Amygdala (tissue), 56 donors: Measurements from ENCODE around the gene RHOB.
A peak's percentile ranks its signal among the peaks of the same experiment; 100 is the strongest.
"Not testable (repeated sequence)": the region's sequence is repeated elsewhere in the genome, so short reads cannot be mapped to it uniquely, and the experiment has no call there.

Experiments used
- DNase-seq, 56 donors: peaks; one replicate each; lab custom pipeline; 2025; lab: John Stamatoyannopoulos, UW

Gene RHOB

DNA sequence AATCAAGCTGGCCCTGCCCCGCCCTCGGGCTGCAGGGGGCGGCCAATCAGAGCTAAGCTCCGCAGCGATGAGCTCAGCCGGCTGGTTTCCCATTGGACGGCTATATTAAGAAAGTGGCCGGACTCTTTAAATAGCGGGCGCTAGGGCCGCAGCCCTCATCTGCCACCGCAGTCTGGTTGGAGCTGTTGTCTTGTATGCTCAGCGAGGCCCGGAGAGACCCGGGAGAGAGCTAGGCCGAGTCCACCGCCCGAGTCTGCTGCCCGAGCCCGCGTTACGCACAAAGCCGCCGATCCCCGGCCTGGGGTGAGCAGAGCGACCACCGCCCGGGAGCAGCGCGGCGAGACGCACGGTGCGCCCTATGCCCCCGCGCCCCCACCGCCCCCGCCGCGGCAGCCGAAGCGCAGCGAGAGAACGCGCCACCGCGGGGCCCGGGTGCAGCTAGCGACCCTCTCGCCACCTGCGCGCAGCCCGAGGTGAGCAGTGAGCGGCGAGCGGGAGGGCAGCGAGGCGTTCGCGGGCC lies at the start of gene RHOB:
Gene RHOB (plus strand): TSS at position 158 of the 520 bp plus-strand sequence. CDS start 392 bp downstream, outside the sequence.
- DNase-seq: peak; percentile 45 to 99 (median 97)

DNA sequence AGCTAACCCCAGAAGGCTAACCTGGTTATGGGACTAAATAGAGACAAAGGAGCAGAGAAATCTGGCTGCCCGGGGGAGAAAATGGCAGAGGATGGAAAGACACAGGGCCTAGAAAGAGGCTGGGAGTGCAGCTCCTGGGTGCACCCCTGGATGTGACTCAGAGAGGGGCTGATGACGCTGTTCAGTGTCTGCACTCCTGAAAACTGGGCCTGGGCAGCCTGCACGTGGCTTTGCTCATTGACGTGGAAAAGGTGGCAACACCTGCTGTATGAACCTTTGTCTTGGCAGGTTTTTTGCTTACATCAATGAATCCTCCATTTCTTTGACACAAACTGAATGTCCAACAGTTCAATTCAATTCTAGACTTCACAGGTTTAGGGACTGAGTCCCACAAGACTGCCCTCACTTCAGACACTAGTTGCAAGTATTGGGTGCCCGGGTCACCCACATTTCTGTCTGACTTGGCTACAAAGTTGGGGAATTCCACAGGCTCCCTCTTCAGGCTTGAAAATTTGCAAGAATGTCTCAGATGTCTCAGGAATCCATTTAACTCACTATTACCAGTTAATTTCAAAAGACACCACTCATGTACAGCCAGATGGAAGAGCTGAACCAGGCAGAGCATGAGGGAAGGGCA lies 48.9 kb upstream of the RHOB start:
- no peak for DNase-seq

DNA sequence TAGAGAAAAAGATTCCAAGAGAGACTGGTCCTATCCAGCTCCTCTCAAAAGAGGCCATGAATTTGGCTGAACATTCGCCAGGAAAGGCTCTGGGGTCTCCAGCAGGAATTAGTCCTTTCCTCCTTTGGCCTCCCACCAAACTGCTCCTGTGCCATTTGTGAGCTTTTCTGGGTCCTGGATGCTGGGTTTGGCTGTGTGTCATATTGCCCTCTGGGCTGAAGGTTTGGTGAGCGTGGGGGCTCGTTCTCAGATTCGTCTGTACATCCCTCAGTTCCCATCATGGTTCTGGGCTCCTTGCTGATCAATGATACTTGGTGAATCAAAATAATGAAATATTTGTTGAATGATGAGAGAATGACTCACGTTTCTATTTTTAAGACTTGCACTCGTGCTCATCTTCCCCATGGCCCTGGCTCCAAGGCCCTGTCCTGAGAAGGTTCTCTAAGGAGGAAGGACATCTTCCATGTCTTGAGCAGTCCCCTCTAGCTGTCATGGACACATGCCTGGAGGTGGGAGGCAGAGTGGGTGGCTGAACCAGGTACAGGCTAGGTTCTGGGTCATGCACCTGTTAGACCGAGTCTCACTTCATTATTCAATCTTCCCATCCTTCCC lies 47.8 kb upstream of the RHOB start:
- no peak for DNase-seq

DNA sequence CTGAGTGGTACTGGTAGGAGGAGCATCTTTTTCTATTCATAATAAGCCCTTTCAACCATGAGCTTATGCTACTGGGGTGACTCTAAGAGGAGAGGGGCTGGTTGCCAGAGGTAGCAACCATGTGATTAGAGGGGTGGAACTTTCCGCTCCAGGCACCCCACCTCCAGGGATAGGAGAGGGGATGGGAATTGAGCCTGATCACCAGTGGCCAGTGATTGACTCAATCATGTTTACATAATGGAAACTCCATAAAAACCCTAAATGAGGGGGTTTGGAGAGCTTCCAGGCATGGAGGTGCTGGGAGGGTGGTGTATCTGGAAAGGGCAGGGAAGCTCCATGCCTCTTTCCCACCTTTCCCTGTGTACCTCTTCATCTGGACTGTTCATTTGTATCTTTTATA lies 46.6 kb upstream of the RHOB start:
- no peak for DNase-seq

DNA sequence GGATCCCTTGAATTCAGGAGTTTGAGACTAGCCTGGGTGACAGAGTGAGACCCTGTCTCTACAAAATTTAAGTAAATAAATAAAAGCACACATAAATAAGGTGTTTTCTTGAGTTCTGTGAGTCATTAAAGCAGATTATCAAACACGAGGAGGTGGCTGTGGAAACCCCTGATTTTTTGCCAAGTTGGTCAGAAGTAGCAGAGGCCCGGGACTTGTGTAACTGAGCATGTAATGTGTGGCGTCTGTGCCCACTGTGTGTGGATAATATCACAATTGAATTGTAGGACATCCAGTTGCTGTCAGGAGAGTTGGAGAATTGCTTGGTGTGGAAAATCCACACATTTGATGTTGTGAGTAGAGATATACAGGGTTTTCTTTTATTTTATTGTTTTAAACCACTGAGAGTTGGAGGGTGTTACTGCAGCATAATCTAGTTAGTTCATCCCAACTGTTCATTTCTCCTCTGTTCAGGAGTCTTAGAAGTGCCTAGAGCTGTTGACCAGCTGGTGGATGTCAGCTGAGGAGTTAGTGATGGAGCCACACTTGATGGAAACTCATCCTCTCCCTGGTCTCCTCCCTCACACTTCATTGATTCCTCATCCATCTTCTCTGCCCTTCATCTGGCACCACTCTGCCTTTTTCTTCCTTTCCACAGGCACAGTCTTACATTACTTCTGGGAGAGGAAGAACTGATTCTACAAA lies 45.9 kb upstream of the RHOB start:
- DNase-seq: no peak

DNA sequence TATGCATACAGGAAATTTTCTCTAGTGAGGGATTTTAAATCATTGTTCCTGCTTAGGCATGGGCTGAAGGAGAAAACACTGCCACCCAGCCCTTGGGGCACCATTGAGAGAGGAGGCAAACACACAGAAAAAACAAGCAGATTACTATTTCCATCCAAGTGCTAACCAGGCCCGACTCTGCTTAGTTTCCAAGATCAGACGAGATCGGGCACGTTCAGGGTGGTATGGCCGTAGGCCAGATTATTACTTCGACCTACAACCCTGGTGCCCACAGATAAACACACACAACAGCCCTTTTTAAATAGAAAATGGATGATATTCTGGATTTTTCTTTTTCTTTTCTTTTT lies 45.4 kb upstream of the RHOB start:
- DNase-seq: no peak

DNA sequence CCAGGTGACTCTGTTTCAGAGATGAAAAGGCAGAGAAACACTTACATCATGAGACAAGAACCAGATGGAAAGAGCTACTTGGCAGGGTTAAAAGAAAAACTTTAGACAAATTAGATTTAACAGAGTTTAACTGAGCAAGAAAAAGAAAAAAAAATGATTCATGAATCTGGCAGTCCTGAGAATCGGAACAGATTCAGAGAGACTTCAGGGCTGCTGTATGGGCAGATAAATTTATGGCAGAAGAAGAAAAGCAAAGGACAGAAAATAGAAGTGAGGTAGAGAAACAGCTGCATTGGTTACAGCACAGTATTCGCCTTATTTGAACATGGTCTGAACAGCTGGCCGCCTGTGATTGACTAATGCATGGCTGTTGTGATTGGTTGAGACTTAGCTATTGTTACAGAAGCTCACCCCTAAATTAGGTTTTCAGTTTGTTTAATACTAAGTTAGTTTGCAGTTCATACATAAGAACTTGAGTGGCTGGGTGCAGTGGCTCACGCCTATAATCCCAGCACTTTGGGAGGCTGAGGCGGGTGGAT lies 43.0 kb upstream of the RHOB start:
- DNase-seq: no peak

DNA sequence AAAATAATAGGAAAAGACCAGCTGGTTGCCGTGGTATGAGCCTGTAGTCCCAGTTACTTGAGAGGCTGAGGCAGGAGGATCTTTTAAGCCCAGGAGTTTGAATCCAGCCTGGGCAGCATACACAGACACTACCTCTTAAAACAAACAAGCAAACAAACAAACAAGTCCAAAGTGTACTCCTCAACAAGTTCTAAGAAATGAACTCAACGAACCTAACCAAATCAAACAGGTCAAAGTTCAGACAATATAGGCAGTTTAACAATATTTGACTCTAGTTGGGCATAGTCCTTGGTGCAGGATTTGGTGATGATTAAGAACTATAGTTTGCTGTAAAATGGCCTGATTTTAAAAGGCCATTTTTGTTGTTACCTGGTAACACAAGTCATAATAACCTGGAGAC lies 41.9 kb upstream of the RHOB start:
- DNase-seq: no peak

DNA sequence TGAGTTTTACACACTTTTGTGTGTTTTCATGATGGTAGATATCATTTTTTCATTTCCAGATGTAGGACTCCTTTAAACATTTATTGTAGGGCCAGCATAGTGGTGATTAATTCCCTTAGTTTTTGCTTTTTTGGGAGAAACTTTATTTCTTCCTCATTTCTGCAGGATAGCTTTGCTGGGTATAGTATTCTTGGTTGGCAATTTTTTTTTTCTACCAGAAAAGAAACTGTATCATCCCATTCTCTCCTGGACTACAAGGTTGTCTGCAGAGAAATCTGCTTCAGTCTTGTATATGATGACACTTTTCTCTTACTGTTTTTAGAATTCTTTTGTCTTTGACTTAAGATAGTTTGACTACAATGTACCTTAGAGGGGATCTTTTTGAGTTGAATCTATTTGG lies 37.8 kb upstream of the RHOB start:
- DNase-seq: no peak

DNA sequence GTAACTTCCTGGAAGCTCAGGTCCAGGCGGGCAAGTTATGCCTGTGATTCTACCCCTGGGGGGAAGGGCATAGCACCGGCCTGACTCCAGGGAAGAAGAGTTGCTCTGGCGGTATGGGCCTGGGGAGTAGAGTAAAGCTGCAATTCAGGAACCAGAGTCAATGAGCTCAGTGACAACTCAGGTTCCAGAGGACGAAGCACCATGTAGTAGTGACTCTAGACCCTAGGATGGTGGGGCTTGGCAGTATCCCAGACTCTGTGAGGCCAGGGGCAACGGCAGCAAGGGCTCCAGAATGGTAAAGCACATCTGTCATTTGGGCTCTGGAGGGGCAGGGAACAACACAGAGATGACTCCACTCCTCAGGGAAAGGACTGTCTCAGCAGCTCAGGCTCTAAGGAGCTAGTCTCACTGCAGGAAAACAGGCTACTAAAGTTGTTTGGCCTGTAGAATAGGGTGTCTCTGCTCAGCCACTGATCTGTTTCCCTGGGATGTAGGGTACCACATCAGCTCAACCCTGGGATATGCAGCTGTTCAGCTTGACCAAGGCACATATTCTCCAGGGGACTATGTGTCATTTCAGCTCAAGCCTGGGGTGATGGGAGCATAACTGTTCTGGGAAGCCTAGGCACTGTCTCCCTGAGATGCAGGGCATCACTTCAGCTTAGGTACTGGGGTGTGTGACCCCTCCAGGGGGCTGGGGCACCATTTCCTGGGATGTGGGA lies 36.2 kb upstream of the RHOB start:
- no peak for DNase-seq

DNA sequence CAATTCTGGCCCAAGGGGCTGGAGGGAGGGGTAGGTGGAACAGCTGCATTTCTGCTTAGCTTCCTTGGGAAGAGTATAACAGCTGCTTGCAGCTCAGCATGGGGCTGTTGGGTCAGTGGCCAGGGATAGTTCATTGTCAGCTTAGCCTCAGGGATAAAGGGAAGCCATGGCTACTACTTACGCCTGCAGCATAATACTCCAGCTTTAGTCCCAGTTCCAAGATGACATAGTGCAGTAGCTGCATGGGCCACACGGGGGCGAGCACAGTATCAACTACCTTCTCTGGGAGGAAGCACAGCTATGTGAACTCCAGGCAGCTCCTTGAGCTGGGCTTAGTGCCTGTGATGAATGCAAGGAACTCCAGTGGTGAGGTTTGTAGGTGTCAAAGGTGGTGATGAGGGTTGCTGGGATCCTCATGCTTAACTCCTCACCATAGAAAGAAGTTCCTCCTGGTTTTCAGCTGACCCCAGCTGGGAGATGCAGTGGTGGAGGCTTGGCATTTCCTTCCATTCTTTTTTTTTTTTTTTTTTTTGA lies 35.4 kb upstream of the RHOB start:
- DNase-seq: peak in 26 of 56 donors; percentile 4 to 70 (median 26)

DNA sequence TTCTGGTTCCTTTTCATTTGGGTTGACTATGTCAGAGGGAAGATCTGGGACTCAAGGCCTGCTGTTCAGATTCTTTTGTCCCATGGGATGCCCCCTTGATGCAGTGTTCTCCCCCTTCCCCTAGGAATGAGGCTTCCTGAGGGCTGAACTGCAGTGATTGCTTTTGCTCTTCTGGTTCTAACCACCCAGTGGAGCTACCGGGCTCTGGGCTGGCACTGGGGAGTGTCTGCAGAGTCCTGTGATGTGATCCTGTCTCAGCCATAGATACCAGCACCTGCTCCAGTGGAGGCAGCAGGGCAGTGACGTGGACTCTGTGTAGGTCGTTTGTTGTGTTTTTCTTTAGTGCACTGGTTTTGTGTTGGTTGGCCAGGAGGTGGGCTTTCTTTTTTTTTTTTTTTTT lies 32.1 kb upstream of the RHOB start:
- DNase-seq: no peak

DNA sequence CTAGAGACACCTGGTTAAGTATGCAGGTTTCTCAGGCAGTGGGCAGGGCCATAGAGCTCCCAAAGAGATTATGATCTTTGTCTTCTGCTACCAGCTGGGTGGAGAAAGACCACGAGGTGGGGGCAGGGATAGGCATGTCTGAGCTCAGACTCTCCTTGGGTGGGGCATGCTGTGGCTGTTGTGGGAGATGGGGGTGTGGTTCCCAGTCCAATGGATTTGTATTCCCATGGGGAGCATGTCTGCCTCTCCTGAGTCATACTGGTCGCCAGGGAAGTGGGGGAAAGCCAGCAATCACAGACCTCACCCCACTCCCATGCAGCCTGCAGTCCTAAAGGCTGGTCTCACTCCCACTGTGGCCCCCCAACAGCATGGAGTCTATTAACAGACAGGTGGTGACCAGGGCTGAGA lies 31.4 kb upstream of the RHOB start:
- no peak for DNase-seq

DNA sequence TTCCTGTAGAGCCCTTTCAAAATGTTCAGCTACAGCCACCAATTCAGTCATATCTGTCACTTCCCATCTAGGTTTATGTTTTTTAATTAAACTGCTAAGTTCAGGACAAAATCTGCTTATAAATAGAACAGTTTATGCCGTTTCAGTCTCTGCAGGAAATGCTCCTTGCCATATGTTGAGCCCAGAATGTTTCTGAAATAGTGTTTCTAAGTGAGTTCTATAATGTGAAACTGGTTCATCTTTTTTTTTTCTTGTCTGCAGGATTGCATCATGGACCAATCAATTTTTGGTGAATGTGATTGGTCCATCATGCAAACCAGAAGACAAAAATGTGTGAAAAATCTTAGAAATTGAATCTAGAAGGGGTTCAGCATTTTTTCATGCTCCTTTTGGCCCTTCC lies 30.2 kb upstream of the RHOB start:
- DNase-seq: no peak

DNA sequence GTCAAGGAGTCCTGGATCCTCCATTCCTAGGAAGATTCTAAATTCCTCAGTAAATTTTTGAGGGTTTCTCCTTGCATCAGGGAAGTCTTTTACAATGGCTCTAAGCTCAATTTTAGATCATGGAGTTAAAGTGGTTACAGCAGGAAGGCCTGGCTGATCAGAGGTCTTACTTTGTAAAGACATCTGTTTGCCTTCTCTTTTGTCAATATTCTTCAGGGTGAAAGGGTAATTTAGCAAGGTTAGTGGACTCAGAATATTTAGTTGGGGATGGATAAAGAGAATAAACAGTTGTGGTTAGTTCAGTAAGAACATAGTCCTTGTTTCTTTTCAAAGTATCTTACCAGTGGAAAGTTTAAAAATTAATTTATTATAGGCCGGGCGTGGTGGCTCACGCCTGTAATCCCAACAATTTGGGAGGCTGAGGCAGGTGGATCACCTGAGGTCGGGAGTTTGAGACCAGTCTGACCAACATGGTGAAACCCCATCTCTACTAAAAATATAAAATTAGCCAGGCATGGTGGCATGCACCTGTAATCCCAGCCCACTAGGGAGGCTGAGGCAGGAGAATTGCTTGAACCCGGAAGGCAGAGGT lies 29.5 kb upstream of the RHOB start:
- not testable (repeated sequence) for DNase-seq

DNA sequence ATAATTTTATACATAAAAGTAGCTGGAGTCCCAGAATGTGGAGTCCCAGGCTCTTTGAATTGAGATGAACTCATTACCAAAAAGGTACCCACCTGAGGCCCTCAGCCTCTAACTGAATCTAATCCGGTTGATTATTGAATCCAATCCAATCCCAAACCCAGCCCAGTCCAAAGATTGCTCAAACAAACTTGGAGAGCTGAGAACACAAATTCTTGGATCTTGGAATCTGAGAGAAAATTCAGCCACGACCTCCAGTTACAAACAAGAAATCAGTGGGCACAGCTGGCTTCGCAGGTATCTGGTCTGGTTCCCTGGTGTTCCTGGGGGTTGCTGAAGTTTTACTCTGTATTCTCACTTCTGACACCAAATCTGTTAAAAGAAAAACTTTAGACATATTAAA lies 28.4 kb upstream of the RHOB start:
- no peak for DNase-seq

DNA sequence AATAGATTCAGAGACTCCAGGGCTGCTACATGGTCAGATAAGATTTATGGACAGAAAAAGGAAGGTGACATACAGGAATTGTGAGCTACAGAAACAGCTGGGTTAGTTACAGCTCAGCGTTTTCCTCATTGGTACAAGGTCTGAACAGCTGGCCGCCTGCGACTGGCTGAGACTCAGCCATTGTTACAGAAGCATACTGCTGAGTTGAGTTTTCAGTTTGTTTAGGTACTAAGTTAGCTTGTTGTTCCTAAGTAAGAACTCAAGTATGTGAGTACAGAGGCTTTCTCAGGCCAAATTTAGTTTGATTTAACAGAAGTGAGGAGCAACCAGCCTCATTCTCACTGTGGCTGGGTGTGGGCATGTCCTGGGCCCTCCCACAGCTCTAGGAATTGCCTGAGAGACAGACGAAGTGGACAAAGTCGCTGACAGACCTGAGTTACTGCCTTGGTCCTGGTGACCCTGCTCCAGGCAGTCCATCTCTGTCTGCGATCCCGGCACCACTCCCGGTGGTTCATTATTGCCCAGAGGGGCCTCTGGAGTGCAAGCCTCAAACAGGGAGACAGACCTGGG lies 27.8 kb upstream of the RHOB start:
- peak in 1 of 56 donors; percentile 4 for DNase-seq

DNA sequence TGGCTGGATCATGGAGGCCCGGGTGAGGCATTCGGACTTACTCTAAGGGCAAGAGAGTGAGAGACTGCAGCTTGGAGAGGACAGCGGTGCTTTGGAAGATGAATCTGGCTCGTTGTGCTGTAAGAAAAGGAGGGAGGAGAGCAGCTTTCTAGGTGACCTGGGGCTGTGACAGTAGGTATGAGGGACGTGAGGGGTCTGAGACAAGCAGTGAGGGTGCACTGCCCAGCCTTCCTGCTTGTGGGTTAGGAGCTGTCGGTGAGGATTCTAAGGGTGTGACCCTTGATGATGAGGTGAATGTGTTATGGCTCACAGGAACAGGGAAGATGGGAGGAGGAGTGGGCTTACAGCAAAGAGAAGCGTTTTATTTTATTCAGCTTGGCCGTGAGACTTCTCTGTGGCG lies 27.1 kb upstream of the RHOB start:
- no peak for DNase-seq

DNA sequence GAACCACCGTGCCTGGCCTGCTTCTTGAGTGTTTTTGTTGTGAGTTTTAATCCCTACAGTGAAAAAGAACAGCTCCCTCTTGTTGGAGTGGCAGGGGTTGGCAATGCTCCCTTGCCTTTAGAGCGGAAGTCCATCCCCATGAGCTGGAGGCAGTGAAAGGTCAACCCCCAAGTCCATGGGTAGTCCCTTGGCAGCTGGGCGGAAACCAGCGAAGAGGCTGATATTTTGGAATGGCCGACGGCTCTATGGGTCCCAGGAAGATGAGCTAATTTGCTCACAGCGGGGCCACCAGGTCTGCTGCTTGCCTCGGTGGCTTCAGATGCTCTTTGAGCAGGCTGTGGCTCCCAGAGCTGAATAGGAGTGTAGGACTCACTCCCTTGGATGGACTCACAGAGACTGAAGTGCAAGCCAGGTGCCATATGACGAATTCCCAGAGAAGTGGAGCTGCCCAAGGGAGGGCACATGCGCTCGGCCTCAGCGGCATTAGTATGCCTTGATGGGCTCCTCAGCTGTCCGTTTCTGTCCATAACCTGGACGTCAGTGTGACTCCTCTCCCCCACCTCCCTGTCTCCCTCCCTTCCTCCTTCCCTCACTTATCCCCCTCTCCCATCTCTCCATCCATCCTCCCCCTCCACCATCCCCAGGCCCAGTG lies 25.4 kb upstream of the RHOB start:
- DNase-seq: no peak
